ENCODE results near the gene CD68.

CD68 gene

GRCh38 chr17:7579001-7579833, at the start of gene CD68:
Gene CD68 (plus strand): TSS chr17:7579638. CDS start chr17:7579678, 40 bp downstream.
- DNase-seq = no peak

GRCh38 chr17:7530023-7530900, 49.2 kb upstream of the CD68 start:
- no peak for DNase-seq

- DNase-seq = no peak
These were observed 41.4 kb upstream of the CD68 start for GRCh38 chr17:7538050-7538449.

- no peak for DNase-seq
These were observed 40.4 kb upstream of the CD68 start for GRCh38 chr17:7538891-7539545.

GRCh38 chr17:7541074-7541621, 38.3 kb upstream of the CD68 start:
- no peak for DNase-seq

GRCh38 chr17:7544911-7545310, 34.5 kb upstream of the CD68 start:
- DNase-seq = no peak

GRCh38 chr17:7548585-7549400, 30.6 kb upstream of the CD68 start, which contains the start of gene TNFSF12:
Gene TNFSF12 (plus strand): TSS chr17:7549058. CDS start chr17:7549154, 96 bp downstream.
- DNase-seq = no peak

GRCh38 chr17:7549401-7550055, 29.9 kb upstream of the CD68 start:
- DNase-seq = no peak

GRCh38 chr17:7550344-7550743, 29.1 kb upstream of the CD68 start:
- no peak for DNase-seq

GRCh38 chr17:7551396-7551795, 28.0 kb upstream of the CD68 start:
- no peak for DNase-seq

GRCh38 chr17:7552621-7553051, 26.8 kb upstream of the CD68 start:
- DNase-seq = no peak

- DNase-seq = no peak
These were observed 26.1 kb upstream of the CD68 start for GRCh38 chr17:7553356-7553755.

GRCh38 chr17:7555320-7555948, 24.0 kb upstream of the CD68 start:
- no peak for DNase-seq

- DNase-seq = no peak
These were observed 22.8 kb upstream of the CD68 start for GRCh38 chr17:7556627-7557026.

GRCh38 chr17:7557147-7557764, 22.2 kb upstream of the CD68 start:
- no peak for DNase-seq

- peak; percentile 66 for DNase-seq
These were observed 21.5 kb upstream of the CD68 start for GRCh38 chr17:7557775-7558543.

- no peak for DNase-seq
These were observed 20.7 kb upstream of the CD68 start, which contains the start of gene TNFSF13 for GRCh38 chr17:7558544-7559319. Gene TNFSF13 (plus strand): TSS chr17:7558750. CDS start chr17:7559040, 290 bp downstream.

- no peak for DNase-seq
These were observed 19.9 kb upstream of the CD68 start for GRCh38 chr17:7559320-7560171.
